ENCODE measurements around the gene INHBC. TPM values are rescaled to one million over a fixed set of nuclear protein-coding genes. Genes with fewer than 3 reads are reported as not detected.

The INHBC gene
- polyA plus RNA-seq, 2 donors: 0.01 TPM; not detected in 1

GRCh38 chr12:57464569-57464968 lies 30.0 kb downstream of the INHBC start:
- H3K27me3 ChIP-seq (ENCODE audit: control insufficient read depth in 1 of 2, insufficient read depth in 2 of 2, low read length in 2 of 2): no peaks in the 10 kb centered on the region
- H3K27ac ChIP-seq (ENCODE audit: low read depth in 2 of 2, low read length in 1 of 2): no peak overlapping the region
- no peaks in the 10 kb centered on the region for H3K9me3 ChIP-seq (ENCODE audit: control insufficient read depth in 2 of 2, insufficient read depth in 1 of 2, low read depth in 1 of 2, low read length in 1 of 2)
- peaks cover 0 to 6% of the 10 kb centered on the region in 2 donors for H3K4me1 ChIP-seq (ENCODE audit: control insufficient read depth in 2 of 2, insufficient read depth in 2 of 2, low read length in 1 of 2)
- no peaks in the 10 kb centered on the region for H3K36me3 ChIP-seq (ENCODE audit: control insufficient read depth in 2 of 2, insufficient read depth in 2 of 2, low read length in 1 of 2)
- H3K4me3 ChIP-seq (ENCODE audit: low read depth in 1 of 2, low read length in 2 of 2): no peak overlapping the region
- WGBS, 2 donors: 94 to 95% methylated on average over 12 of the region's 12 CpGs

DNA sequence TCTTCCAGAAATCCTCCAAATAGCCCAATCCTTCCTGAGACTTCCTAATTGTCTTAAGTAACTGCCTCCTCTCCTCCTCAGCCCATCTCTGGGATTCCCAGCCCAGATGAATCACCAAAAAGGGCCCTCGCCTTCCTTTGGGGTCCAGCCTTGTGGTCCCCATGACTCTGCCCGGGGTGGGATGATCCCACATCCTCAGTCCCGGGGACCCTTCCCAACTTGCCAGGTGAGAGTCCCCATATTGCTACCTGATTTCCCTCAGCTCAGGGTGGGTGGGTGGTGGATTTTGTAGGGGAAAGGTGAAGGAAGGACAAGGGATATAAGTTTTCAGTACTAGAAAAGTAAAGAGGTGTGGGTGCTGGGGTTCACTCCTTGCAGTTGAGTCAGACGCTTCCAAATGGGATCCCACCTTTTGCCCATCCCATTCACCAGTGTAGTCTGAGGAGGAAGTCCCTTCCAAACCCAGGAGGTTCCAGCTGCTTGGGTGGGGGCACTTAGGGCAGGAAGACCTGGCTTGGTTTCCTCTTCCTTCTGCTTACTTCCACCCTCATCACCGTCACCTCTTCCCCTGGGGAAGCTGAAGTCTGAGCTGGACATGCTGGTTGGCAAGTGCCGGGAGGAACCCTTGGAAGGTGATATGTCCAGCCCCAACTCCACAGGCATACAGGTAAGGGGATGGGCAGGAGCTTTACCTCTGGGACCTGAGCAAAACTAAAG lies 30.6 kb downstream of the INHBC start:
- 84 to 87% methylated on average over 6 of the region's 6 CpGs for WGBS, 2 donors
- Histone ChIP-seq H3K4me3 (ENCODE audit: low read depth in 1 of 2, low read length in 2 of 2) (no peak overlapping the region), H3K9me3 (ENCODE audit: control insufficient read depth in 2 of 2, insufficient read depth in 1 of 2, low read depth in 1 of 2, low read length in 1 of 2) (no peaks in the 10 kb centered on the region), H3K27ac (ENCODE audit: low read depth in 2 of 2, low read length in 1 of 2) (no peak overlapping the region), H3K36me3 (ENCODE audit: control insufficient read depth in 2 of 2, insufficient read depth in 2 of 2, low read length in 1 of 2) (peaks cover 0 to 2% of the 10 kb centered on the region in 2 donors), H3K27me3 (ENCODE audit: control insufficient read depth in 1 of 2, insufficient read depth in 2 of 2, low read length in 2 of 2) (no peaks in the 10 kb centered on the region), H3K4me1 (ENCODE audit: control insufficient read depth in 2 of 2, insufficient read depth in 2 of 2, low read length in 1 of 2) (peaks cover 0 to 6% of the 10 kb centered on the region in 2 donors)

- H3K9me3 ChIP-seq (ENCODE audit: control insufficient read depth in 2 of 2, insufficient read depth in 1 of 2, low read depth in 1 of 2, low read length in 1 of 2): no peaks in the 10 kb centered on the region
- no peaks in the 10 kb centered on the region for H3K27me3 ChIP-seq (ENCODE audit: control insufficient read depth in 1 of 2, insufficient read depth in 2 of 2, low read length in 2 of 2)
- H3K36me3 ChIP-seq (ENCODE audit: control insufficient read depth in 2 of 2, insufficient read depth in 2 of 2, low read length in 1 of 2): peaks cover 0 to 3% of the 10 kb centered on the region in 2 donors
- WGBS, 2 donors: 78 to 80% methylated on average over 14 of the region's 14 CpGs
- H3K27ac ChIP-seq (ENCODE audit: low read depth in 2 of 2, low read length in 1 of 2): no peak overlapping the region
- H3K4me1 ChIP-seq (ENCODE audit: control insufficient read depth in 2 of 2, insufficient read depth in 2 of 2, low read length in 1 of 2): peaks cover 0 to 3% of the 10 kb centered on the region in 2 donors
- no peak overlapping the region for H3K4me3 ChIP-seq (ENCODE audit: low read depth in 1 of 2, low read length in 2 of 2)
Measured at GRCh38 chr12:57465747-57466505, 31.3 kb downstream of the INHBC start.

DNA sequence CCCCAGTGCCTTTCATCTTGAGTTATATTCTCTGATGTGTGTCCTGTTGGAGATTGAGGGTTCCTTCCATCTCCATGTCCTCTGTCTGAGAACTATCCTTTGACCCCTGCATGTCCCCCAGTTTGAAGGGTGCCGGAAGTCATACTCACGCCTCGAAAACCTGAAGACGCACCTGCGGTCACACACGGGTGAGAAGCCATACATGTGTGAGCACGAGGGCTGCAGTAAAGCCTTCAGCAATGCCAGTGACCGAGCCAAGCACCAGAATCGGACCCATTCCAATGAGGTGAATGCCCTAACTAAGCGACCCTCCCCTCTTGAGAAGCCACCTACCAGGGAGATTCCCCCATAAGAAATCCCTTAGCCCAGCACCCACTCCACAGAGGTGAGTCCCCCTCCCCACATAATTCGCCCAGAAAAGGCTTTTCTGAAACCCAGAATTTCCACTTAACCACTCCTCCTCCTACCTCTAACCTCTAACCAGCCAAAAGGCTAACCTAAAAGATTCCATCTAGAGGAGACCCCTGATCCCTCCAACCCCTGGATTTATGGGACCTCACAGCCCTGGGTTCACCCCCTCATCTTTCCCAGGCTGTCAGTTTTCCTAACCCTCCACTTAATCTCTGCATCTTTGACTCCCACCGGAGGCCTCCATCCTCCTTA lies 32.8 kb downstream of the INHBC start:
- H3K27me3 ChIP-seq (ENCODE audit: control insufficient read depth in 1 of 2, insufficient read depth in 2 of 2, low read length in 2 of 2): no peaks in the 10 kb centered on the region
- peaks cover 0 to 3% of the 10 kb centered on the region in 2 donors for H3K36me3 ChIP-seq (ENCODE audit: control insufficient read depth in 2 of 2, insufficient read depth in 2 of 2, low read length in 1 of 2)
- no peak overlapping the region for H3K4me3 ChIP-seq (ENCODE audit: low read depth in 1 of 2, low read length in 2 of 2)
- H3K9me3 ChIP-seq (ENCODE audit: control insufficient read depth in 2 of 2, insufficient read depth in 1 of 2, low read depth in 1 of 2, low read length in 1 of 2): no peaks in the 10 kb centered on the region
- WGBS, 2 donors: 86 to 89% methylated on average over 12 of the region's 12 CpGs
- no peak overlapping the region for H3K27ac ChIP-seq (ENCODE audit: low read depth in 2 of 2, low read length in 1 of 2)
- no peaks in the 10 kb centered on the region for H3K4me1 ChIP-seq (ENCODE audit: control insufficient read depth in 2 of 2, insufficient read depth in 2 of 2, low read length in 1 of 2)

GRCh38 chr12:57467915-57468314 lies 33.3 kb downstream of the INHBC start:
- Histone ChIP-seq H3K27me3 (ENCODE audit: control insufficient read depth in 1 of 2, insufficient read depth in 2 of 2, low read length in 2 of 2) (no peaks in the 10 kb centered on the region), H3K4me1 (ENCODE audit: control insufficient read depth in 2 of 2, insufficient read depth in 2 of 2, low read length in 1 of 2) (no peaks in the 10 kb centered on the region), H3K27ac (ENCODE audit: low read depth in 2 of 2, low read length in 1 of 2) (no peak overlapping the region), H3K4me3 (ENCODE audit: low read depth in 1 of 2, low read length in 2 of 2) (no peak overlapping the region), H3K36me3 (ENCODE audit: control insufficient read depth in 2 of 2, insufficient read depth in 2 of 2, low read length in 1 of 2) (peaks cover 0 to 3% of the 10 kb centered on the region in 2 donors), H3K9me3 (ENCODE audit: control insufficient read depth in 2 of 2, insufficient read depth in 1 of 2, low read depth in 1 of 2, low read length in 1 of 2) (no peaks in the 10 kb centered on the region)
- 76 to 77% methylated on average over 11 of the region's 11 CpGs for WGBS, 2 donors

DNA sequence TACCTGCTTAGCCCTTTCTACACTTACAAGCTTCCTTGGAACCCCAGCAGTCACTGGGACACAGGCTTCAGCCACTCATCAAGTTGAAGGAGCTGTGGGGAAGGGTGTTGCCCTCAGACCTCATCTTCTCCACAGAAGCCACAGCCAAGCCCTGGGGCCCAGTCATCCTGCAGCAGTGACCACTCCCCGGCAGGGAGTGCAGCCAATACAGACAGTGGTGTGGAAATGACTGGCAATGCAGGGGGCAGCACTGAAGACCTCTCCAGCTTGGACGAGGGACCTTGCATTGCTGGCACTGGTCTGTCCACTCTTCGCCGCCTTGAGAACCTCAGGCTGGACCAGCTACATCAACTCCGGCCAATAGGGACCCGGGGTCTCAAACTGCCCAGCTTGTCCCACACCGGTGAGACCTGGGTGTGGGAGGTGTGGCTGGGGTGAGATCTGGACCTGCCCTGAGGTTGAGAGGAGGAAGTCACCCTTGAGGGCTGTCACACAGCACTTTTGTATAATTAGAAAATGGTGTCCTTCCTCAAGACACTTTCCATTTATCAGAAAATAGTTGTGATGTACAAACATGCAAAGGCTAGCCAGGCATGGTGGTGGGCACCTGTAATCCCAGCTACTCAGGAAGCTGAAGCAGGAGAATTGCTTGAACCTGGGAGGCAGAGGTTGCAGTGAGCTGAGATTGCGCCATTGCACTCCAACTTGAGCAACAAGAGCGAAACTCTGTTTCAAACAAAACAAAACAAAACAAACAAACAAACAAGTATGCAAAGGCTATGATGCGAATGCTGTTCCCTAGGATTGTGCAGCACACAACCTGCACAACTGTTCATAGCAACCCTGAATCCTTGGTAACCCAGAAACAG lies 34.9 kb downstream of the INHBC start:
- 84 to 89% methylated on average over 10 of the region's 10 CpGs for WGBS, 2 donors
- peaks cover 0 to 3% of the 10 kb centered on the region in 2 donors for H3K36me3 ChIP-seq (ENCODE audit: control insufficient read depth in 2 of 2, insufficient read depth in 2 of 2, low read length in 1 of 2)
- no peaks in the 10 kb centered on the region for H3K4me1 ChIP-seq (ENCODE audit: control insufficient read depth in 2 of 2, insufficient read depth in 2 of 2, low read length in 1 of 2)
- no peak overlapping the region for H3K27ac ChIP-seq (ENCODE audit: low read depth in 2 of 2, low read length in 1 of 2)
- no peak overlapping the region for H3K4me3 ChIP-seq (ENCODE audit: low read depth in 1 of 2, low read length in 2 of 2)
- no peaks in the 10 kb centered on the region for H3K27me3 ChIP-seq (ENCODE audit: control insufficient read depth in 1 of 2, insufficient read depth in 2 of 2, low read length in 2 of 2)
- H3K9me3 ChIP-seq (ENCODE audit: control insufficient read depth in 2 of 2, insufficient read depth in 1 of 2, low read depth in 1 of 2, low read length in 1 of 2): no peaks in the 10 kb centered on the region

DNA sequence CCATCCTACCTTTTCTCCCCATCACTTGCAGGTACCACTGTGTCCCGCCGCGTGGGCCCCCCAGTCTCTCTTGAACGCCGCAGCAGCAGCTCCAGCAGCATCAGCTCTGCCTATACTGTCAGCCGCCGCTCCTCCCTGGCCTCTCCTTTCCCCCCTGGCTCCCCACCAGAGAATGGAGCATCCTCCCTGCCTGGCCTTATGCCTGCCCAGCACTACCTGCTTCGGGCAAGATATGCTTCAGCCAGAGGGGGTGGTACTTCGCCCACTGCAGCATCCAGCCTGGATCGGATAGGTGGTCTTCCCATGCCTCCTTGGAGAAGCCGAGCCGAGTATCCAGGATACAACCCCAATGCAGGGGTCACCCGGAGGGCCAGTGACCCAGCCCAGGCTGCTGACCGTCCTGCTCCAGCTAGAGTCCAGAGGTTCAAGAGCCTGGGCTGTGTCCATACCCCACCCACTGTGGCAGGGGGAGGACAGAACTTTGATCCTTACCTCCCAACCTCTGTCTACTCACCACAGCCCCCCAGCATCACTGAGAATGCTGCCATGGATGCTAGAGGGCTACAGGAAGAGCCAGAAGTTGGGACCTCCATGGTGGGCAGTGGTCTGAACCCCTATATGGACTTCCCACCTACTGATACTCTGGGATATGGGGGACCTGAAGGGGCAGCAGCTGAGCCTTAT lies 35.8 kb downstream of the INHBC start:
- Histone ChIP-seq H3K4me3 (ENCODE audit: low read depth in 1 of 2, low read length in 2 of 2) (no peak overlapping the region), H3K27me3 (ENCODE audit: control insufficient read depth in 1 of 2, insufficient read depth in 2 of 2, low read length in 2 of 2) (peaks cover 0 to 2% of the 10 kb centered on the region in 2 donors), H3K27ac (ENCODE audit: low read depth in 2 of 2, low read length in 1 of 2) (no peak overlapping the region), H3K36me3 (ENCODE audit: control insufficient read depth in 2 of 2, insufficient read depth in 2 of 2, low read length in 1 of 2) (peaks cover 0 to 3% of the 10 kb centered on the region in 2 donors), H3K9me3 (ENCODE audit: control insufficient read depth in 2 of 2, insufficient read depth in 1 of 2, low read depth in 1 of 2, low read length in 1 of 2) (no peaks in the 10 kb centered on the region), H3K4me1 (ENCODE audit: control insufficient read depth in 2 of 2, insufficient read depth in 2 of 2, low read length in 1 of 2) (peaks cover 0 to 7% of the 10 kb centered on the region in 2 donors)
- 92 to 93% methylated on average over 14 of the region's 14 CpGs for WGBS, 2 donors

DNA sequence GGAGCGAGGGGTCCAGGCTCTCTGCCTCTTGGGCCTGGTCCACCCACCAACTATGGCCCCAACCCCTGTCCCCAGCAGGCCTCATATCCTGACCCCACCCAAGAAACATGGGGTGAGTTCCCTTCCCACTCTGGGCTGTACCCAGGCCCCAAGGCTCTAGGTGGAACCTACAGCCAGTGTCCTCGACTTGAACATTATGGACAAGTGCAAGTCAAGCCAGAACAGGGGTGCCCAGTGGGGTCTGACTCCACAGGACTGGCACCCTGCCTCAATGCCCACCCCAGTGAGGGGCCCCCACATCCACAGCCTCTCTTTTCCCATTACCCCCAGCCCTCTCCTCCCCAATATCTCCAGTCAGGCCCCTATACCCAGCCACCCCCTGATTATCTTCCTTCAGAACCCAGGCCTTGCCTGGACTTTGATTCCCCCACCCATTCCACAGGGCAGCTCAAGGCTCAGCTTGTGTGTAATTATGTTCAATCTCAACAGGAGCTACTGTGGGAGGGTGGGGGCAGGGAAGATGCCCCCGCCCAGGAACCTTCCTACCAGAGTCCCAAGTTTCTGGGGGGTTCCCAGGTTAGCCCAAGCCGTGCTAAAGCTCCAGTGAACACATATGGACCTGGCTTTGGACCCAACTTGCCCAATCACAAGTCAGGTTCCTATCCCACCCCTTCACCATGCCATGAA lies 36.5 kb downstream of the INHBC start:
- Histone ChIP-seq H3K36me3 (ENCODE audit: control insufficient read depth in 2 of 2, insufficient read depth in 2 of 2, low read length in 1 of 2) (peaks cover 0 to 3% of the 10 kb centered on the region in 2 donors), H3K4me1 (ENCODE audit: control insufficient read depth in 2 of 2, insufficient read depth in 2 of 2, low read length in 1 of 2) (peaks cover 3 to 14% of the 10 kb centered on the region in 2 donors), H3K27me3 (ENCODE audit: control insufficient read depth in 1 of 2, insufficient read depth in 2 of 2, low read length in 2 of 2) (peaks cover 0 to 7% of the 10 kb centered on the region in 2 donors), H3K27ac (ENCODE audit: low read depth in 2 of 2, low read length in 1 of 2) (no peak overlapping the region), H3K4me3 (ENCODE audit: low read depth in 1 of 2, low read length in 2 of 2) (no peak overlapping the region), H3K9me3 (ENCODE audit: control insufficient read depth in 2 of 2, insufficient read depth in 1 of 2, low read depth in 1 of 2, low read length in 1 of 2) (no peaks in the 10 kb centered on the region)
- WGBS, 2 donors: 75 to 83% methylated on average over 4 of the region's 4 CpGs
